NCI-H1417 (cell line): Measurements from ENCODE around the gene EGFR.

Source experiments
- DNase-seq, 3 experiments: peaks; one replicate each; lab custom pipeline; 2025; lab: John Stamatoyannopoulos, UW

EGFR gene

DNA sequence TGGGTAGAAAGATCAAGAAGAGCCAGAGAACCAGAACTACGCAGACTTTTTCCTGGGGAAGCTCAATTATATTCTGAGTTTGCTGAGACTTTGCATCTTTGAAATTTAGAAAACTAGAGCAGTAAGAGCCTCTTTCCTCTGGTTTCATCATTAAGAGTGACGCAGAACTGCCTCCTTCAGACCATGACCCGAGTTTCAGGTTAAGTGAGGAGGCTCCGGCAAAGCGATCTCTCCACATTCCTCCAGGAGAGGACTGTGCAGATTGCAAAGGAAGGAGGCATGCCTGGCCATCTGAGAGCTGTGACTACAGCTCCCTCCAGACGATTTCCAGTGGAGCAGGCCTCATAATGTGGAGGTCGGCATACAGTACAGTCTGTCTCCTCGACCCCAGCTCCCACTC is 230.5 kb downstream of the EGFR start:
- no peak for DNase-seq

DNA sequence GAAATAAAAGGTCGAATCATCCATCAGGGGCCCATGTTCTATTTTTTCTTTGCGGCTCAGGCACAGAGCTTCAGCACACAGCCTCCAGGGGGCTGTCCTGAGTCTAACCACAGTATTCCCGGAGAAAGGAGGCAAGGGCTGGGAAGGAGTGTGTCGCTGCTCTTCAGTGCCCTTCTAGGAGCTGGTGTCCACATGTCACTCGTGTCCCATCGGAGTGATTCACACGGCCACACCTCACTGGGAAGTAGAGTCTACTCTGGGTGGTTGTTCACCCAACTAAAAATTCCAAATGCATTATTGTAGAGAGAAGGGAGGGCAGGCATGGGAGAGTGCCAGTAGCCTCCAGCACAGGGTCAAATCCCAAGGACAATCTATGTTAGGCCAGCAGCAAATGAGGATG is 231.5 kb downstream of the EGFR start:
- DNase-seq: peak in 2 of 3 experiments; percentile 4 to 20

DNA sequence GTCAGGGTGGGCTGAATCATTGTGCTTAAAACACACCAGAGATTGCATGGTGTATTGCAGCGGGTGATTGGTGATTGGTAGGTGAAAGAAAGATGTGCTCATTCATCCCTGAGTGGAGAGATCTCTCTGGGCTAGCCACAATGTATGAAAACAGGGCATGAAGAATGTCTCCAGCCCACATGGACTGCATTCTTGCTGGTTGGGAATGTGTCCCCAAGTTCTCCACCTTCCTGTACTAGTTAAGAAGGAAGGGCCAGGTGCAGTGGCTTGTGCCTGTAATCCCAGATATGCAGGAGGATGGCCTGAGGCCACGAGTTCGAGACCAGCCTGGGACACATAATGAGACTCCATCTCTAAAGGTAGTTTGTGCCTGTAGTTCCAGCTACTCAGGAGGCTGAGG is 232.5 kb downstream of the EGFR start:
- no peak for DNase-seq

DNA sequence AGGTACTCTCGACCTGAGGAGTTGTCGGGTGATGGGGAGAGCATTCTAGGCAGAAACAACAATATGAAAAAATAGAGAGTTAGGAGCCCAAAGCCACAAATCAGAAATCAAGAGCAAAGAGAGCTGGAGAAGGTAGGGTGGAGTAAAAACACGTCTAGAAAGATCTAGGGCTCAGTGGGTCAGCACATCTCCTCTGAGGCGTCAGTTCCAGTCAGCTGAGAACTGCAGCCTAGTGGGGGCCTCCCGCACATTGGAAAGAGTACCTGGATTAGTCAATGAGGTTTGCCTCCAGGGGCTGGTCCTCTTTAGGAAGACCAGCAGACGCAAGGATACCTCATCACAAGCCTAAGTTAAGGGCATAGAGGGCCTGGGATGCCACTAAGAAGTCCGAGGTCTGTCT is 233.1 kb downstream of the EGFR start:
- DNase-seq: no peak

DNA sequence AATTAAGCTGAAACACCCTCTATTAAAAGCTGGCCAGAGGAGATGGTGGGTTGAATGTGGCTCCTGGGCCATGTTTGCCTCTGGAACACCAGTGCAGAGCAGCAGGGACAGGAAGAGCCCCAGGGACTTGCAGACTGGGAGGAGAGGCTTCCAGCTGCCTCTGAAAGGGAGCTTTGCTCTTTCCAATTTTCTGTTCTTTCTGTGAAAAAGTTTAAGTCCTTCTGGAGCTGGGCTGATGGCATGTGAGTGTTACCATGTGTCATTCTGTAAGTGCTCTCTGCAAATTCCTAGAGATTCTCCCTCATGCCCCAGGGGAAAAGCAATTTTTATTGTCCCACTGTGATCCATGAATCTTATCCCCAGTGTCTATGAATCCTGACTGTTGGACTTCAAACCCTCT is 233.6 kb downstream of the EGFR start:
- no peak for DNase-seq

DNA sequence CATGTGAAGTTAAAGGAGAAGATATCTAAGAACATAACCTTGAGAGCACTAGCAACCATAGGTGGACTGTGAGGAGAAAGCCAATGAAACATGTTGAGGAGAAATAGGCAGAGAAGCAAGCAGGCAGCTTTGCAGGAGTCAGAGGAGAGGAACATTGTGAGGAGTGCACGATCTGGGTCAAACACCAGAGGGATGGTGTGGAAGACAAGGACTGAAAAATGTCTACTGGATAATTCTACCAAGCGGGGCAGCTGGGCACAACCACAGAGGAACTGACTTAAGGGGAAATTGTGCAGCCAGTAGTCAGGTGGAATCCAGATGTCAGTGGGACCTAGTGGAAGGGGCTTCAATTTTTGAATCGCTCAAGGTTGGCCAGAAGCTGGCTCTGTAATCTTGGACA is 234.4 kb downstream of the EGFR start:
- no peak for DNase-seq

DNA sequence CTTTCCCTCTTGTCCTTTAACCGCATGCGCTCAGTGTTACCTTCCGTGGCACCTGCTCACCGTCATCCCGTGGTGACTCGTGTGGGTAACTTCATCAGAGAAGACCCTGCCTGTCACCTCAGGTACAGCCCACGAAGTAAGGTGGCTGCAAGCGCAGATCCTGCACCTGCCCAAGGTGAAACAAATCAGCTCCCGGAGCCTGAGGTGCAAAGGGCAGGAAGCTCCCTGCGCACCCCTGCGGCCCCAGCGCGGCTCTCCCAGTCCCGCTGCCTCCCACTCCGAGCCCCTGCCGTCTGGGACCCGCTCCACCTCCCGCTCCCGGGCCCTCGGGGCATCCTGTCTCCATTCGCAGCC is 235.4 kb downstream of the EGFR start:
- DNase-seq: no peak

DNA sequence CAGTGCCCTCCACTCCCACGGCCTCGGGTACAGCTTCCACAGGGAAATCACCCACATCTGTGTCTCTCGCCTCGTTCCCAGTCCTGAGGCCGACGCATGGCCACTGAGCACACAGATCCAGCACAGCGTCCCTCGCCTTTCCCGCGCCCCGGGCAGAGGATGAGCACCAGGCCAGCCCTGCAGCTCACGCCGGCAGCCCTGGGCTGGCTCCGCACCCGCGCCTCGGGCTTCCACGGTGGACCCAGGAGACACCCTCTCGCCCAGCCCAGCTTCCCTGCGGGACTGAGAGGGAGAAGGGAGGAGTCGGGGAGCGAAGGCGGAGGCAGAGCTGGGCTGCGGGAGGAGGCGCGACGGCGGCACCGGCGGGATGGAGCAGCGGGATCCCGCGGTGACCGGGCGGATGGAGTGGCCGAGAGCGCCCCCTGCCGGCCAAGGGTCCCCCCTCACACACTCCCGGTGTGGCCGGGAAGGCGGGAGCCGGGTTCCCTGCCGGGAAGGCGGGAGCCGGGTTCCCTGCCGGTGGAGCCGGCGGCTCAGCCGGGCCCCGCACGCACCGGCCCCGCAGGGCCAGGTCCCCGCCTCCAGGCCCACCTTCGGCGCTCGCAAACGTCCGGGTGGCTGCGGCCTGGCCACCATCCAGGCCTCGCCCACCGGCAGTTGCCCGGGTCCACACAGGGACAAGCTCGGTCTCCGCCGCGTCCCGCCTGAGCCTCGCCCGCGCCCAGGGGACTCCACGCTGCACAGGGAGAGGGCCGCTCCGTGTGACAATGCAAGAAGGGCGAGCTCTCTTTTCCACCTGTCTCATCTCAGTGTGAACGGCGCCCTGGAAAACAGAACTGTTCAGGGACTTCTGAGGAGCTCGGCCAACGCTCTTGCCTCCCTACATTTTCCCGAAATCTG is 236.0 kb downstream of the EGFR start:
- DNase-seq: peak; percentile 80 to 85 (median 83)

DNA sequence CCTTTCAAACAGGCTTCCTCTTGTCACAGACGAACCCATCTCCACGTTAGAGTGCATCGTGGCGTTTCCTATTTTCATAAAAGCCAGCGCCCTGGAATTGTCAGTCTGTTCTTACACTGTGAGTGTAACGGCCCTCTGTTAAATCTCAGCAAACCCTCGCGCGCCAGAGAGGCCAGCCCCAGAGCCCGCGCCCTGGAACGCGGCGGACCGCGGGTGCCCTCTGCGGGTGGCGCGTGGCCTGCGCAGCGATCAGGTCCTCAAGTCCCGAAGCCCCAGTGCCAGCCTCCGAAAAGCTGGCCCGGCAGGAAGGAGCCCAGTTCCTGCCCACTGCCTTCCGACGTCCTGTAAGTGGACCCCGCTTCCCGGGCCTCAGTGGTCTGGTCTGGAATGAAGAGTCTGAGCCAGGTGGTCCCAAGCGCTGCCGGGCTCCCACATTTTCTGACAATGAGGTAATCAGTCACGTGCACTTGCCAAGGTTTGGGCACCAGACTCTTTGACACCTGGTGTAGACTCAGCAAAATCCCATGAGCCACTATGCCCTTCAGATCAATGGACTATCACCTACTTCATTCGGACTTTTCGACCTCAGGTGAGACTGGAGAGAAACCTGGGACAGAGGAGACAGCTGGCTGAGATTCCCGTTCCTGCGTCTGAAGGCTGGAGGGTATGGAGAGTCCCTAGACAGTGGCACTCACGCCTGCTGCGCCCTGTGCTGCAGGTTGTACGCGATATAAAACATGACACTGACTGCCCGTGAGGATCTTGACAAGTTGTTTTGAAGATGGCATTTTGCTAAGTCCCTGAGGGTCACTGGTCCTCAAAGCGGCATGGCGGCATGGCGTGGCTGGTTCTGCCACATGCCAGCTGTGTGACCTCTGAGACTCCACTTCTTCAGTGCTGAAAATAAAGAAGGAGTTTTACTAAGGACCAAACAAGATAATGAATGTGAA is 237.0 kb downstream of the EGFR start:
- DNase-seq: peak; percentile 79 to 85 (median 80)

DNA sequence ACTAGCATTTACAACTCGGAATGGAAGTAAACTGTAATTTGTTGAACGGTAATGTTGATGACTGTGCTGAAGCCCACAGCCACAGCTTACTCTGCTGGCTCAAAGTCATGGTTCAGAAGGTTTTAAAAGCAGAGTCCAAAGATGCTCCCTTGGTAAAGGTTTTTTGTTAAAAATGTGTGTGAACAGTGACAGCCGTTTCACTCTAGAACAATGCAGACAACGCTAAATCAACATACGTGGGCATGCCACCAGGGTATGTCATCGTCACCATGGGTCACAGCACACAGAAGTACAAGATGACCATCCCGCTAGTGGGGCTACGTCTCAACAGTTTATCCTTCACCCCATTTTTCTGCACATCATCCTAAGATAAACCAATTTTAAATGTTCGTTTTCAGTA is 239.8 kb downstream of the EGFR start:
- no peak for DNase-seq

DNA sequence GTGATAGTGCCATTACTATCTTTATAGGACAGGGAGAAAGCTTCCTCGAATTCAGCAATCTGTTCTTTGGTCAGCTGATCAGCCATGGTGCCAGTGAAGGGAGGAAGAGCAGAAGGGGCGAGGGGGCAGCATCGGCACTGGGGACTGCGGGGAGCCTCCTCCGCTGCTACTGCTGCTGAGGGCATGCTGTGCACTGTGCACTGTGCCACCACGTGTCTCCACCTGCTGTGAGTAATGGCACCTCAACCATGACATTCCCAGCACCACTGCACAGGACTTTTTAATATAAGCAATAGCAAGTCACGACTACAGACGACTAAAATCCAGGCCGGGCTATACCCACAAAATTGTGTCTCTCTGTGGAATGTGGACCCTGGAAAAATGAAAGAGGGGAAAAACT is 241.4 kb downstream of the EGFR start:
- no peak for DNase-seq

DNA sequence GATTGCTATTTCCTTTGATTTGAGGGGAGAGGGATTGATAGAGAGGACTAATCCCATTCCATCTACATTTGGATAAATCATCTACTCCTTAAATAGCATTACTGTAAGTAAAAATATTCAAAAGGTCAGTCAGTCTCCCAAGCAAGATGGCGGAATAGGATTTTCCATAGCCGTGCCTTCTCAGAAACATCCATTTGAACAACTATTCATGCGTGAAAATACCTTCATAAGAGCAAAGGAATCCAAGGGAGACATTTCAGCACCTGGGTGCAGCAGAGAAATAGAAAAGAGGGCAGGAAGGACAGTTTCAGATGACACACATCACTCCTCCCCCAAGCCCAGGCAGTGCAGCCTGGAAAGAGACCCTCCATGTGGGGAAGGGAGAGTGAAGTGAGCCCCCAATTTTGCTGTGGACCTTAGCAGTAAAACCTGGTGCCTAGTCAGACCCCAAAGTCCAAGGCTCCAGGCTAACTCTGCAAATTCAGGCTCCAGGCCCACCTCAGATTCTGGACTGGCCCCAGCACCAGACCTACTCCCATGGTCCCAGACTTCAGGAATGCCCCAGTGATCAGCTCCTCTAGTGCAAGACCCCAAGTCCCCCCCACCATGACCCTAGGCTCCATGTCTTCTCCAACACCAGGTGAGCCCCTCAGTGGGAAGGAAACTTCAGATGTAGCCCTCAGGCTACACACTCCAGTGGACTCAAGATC is 242.0 kb downstream of the EGFR start:
- no peak for DNase-seq
